Superior temporal gyrus (tissue), 1 donor: ENCODE results near the gene SYNC.
"Not testable (repeated sequence)": the region's sequence is repeated elsewhere in the genome, so short reads cannot be mapped to it uniquely, and the experiment has no call there.

Experiments used
- DNase-seq: peaks from one replicate; pipeline ENCODE4 v3.0.0-alpha.2; 2016; ENCODE audit errors: extremely low spot score

Gene SYNC

GRCh38 chr1:32693455-32694174 is 9.0 kb downstream of the SYNC start:
- no peak for DNase-seq

- DNase-seq: no peak
Measured at GRCh38 chr1:32686387-32686786, 16.2 kb downstream of the SYNC start.

GRCh38 chr1:32685498-32685897 is 17.1 kb downstream of the SYNC start:
- DNase-seq: no peak

GRCh38 chr1:32684167-32684811 is 18.3 kb downstream of the SYNC start:
- DNase-seq: peak; percentile 63

DNA sequence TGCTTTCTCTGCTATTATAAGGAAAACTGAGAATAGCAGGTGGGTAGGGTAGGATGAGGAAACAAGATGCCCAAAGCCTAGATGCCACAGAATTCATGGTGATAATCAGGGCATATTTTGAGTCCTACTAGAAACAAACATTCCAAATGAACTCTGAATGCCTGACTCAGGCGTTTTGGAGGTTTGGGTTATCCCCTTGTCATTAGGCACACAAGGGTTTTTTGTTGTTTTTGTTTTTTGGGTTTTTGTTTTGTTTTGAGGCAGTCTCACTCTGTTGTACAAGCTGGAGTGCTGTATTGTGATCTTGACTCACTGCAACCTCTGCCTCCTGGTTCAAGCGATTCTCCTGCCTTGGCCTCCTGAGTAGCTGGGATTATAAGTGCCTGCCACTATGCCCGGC is 19.2 kb downstream of the SYNC start:
- DNase-seq: no peak

GRCh38 chr1:32681999-32682398 is 20.6 kb downstream of the SYNC start:
- no peak for DNase-seq

DNA sequence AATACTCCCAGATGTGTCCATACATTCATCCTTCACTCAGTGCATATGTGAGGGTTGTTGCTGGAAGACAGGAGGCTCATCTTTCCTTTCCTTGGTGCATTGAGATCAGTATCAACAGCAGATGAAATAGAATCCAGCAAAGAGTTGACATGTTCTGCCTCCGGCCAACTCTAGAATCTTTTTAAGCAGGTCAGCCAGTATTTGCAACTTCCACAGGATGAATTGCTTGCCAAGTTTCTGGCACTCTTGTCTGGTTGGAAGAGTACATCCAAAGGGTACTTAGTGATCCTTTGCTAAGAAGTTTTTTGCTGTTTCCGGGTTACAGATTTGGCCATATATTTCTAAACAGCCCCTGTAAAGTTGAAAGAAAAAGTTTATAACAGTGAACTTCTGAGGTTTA is 21.1 kb downstream of the SYNC start:
- DNase-seq: no peak

DNA sequence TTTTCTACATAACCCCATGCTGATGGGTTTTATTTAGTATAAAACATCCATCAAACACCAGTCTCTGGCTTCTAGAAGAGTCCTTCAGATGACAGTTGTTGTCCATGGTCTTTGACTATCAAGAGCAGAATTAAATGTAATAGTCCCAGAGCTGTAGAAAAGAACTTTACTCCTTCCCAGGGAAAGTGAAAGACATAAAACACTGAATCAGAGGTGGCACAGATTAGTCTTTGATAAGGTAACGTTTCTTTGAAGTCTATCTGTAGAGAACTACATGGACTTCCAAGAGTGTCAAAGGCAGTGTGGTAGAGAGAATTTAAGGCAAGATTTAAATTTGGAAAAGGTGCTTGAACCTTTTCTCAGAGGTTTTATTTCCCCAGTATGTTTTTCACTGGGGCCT is 21.9 kb downstream of the SYNC start:
- no peak for DNase-seq

DNA sequence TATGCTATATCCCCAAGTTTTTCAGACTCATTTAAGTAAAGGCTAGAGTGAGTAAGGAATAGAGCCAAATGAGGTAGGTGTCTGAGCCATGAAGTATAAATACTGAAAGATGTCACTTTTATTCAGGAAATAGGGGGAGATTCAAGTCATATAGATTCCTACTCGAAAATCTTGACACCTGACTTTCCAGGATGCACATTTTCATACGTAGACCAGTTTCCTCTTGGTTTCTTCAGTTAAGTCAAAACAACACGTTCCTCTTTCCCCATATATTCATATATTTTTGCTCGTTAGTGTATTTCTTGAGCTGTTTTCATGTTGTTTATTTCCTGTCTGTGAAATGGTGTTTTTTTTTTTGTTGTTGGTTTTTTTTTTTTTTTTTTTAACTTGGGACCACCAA is 22.6 kb downstream of the SYNC start:
- DNase-seq: not testable (repeated sequence)

DNA sequence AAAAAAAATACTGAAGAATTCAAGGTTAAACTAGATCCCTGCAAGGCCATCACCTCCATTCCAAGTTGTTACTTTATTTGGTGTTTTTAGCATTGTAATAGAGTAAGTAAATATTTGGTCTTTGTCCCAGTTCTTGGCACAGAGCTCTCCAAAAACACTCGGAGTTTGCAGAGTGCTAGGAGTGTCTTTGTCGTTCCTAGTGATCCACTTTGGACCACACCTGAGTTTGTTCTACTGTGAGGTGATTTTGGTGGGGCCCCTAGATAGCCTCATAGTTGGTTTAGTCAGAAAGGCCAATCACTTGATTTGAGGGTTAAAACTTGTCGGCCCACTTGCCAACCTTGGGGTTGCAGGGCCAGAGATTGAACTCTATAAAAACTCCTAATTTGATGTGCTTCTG is 25.6 kb downstream of the SYNC start:
- no peak for DNase-seq

DNA sequence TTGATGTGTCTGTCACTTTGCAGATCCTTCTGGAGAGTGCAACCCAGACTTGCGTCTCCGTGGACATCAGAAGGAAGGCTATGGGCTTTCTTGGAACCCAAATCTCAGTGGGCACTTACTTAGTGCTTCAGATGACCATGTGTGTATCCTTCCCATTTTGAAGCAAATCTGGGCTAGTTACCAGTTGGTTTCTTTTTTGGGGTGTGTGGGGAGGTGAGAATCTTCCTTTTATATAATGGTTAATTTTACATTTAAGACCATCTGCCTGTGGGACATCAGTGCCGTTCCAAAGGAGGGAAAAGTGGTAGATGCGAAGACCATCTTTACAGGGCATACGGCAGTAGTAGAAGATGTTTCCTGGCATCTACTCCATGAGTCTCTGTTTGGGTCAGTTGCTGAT is 33.9 kb downstream of the SYNC start:
- peak; percentile 52 for DNase-seq

- DNase-seq: no peak
Measured at GRCh38 chr1:32666901-32667566, 35.5 kb downstream of the SYNC start.

DNA sequence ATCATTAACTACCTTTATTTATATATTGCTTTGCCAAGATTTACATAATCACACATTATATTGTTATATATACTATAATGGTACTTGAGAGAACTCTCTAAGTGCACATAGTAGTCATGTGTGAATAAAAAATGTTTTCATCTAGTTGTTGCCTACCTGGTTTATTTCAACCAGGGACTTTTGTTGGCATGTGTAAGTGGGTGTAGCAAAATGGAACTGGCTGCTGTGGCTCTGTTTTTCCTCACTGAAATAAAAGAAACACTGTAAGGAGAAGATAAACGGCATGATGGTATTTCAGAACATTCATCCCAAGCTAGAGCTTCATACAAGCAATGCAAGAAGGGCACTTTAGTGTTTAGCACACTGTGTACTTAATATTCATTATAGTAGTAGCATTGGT is 36.7 kb downstream of the SYNC start:
- no peak for DNase-seq

GRCh38 chr1:32659581-32659980 is 43.0 kb downstream of the SYNC start:
- DNase-seq: no peak

DNA sequence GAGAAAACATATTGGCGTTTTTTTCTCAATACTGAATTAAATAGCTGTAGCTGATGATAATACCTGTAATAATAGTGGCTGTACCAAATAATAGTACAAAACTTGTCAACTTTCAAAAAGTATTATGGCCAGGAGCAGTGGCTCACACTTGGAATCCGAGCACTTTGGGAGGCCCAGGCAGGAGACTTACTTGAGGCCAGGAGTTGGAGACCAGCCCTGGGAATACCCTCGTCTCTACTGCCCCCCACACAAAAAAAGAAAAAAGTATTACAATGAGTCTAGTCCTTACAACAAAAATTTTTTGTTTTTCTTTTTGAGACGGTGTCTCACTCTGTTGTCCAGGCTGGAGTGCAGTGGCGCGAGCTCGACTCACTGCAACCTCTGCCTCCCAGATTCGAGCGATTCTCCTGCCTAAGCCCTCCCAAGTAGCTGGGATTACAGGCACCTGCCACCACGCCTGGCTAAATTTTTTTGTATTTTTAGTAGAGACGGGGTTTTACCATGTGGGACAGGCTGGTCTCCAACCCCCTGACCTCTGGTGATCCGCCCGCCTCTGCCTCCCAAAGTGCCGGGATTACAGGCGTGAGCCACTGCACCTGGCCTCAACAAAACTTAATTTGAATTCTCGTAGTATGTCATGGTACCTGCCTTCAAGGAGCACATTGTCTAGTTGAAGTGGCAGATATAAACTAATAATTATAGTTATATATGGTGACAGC is 50.2 kb downstream of the SYNC start:
- DNase-seq: no peak

DNA sequence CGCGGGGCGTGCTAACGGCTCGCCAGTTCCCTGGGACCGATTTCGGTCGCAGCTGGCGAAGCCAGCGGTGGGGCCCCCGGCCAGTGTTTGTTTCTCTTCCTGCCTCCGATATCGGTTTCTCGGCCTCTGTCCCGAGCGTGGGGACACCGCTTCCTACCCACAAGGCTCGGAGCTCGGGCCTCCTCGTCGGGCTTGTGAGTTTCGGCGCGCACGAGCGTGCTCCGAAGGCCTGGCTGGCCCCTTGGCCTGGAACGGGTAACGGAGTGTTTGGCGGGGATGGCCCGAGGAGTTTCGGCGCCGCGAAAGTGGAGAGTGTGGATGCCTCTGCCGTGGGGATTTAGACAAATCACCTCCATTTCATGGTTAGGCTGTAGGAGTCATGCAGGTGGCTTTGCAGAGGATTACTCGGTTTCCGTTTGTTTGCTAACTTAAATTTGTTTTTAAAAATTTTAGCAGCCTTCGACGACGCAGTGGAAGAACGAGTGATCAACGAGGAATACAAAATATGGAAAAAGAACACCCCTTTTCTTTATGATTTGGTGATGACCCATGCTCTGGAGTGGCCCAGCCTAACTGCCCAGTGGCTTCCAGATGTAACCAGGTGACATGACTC is 51.0 kb downstream of the SYNC start:
- DNase-seq: no peak

- DNase-seq: peak; percentile 96
Measured at GRCh38 chr1:32650752-32651460, 51.7 kb downstream of the SYNC start, which contains the start of gene RBBP4. Gene RBBP4, plus strand, starts transcription at chr1:32651208. Its CDS starts 99 bp downstream, at chr1:32651307.

DNA sequence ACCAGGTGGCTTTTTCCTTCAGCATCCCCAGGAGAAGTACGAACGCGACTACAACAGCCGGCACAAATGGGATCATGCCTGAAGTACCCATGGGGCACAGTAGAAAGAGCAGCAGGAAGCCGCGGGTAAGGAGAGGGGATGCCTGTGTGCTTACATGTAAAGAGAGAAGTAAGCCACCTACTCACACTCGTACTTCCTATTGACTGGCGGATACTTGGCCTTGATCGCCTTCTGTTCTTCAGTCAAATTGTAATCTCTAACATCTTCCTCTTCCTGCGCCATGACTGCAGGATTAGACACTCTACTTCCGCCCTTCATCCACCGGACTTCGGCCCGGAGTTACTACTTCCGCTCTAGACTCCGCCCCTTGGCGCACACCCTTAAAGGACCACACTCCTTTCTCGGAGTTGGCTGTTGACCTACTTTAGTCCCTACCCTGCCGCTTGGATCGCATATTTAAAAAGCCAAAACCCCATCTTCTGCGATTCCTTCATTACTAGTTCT is 52.3 kb downstream of the SYNC start, which contains the start of gene ZBTB8OS:
Gene ZBTB8OS, minus strand, starts transcription at position 303 of the 504 bp plus-strand sequence. Its CDS starts 21 bp downstream, at position 282.
- DNase-seq: peak; percentile 98

- no peak for DNase-seq
Measured at GRCh38 chr1:32647308-32648134, 55.0 kb downstream of the SYNC start.

GRCh38 chr1:32644426-32644825 is 58.1 kb downstream of the SYNC start:
- no peak for DNase-seq
